SK-N-MC (cell line): ENCODE data around the gene L3HYPDH.

ENCODE experiments used
- EZH2 ChIP-seq: fragments of 200-600 bp; sonication (generic); IDR thresholded peaks from one replicate; pipeline ENCODE4 v1.6.1; 2017; ENCODE audit warnings: antibody characterized with exemption
- POLR2AphosphoS5 ChIP-seq: IDR thresholded peaks from 2 replicates; pipeline ENCODE4 v1.6.1; 2012; ENCODE audit warnings: mild to moderate bottlenecking, low read depth, low read length, borderline replicate concordance

DNA sequence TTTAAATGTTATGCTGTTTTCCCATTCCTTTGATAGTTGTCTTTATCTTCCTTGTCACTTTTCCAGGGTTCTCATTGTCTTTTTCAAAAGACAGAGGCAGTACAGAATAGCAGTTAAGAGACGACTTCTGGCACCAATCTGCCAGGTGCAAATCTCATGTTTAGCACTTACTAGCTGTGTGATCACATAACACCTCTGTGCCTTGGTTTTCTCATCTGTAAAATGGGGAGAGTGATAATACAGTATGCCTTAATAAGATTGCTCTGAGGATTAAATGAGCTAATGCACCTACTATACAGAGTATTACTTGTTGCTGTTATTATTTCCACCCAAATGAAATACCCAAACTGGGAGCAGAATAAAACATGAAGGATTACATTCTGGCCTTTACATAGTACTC lies 23.8 kb downstream of the L3HYPDH start:
- no peak for TF ChIP-seq POLR2AphosphoS5
- no peak for TF ChIP-seq EZH2
